HepG2 (cell line): Measurements from ENCODE around the gene TRIP4. TPM values are rescaled to one million over a fixed set of nuclear protein-coding genes. Genes with fewer than 3 reads are reported as not detected.

Source experiments
- CCDC6 ChIP-seq: sonication (generic); formaldehyde crosslinking; IDR thresholded peaks from 2 replicates; pipeline ENCODE4 v1.8.1; 2022; ENCODE audit warnings: mild to moderate bottlenecking, missing genetic modification reagents, moderate library complexity
- HDAC1 ChIP-seq: sonication (generic); formaldehyde crosslinking; IDR thresholded peaks from 2 replicates; pipeline ENCODE4 v1.5.1; 2020; ENCODE audit warnings: mild to moderate bottlenecking, missing genetic modification reagents
- KAT8 ChIP-seq: IDR thresholded peaks from 2 replicates; pipeline ENCODE4 v1.6.1; 2016; ENCODE audit warnings: missing genetic modification reagents, missing compliant biosample characterization
- NONO ChIP-seq, 2 experiments: fragments of 450-650 bp in 1 of 2; sonication (generic) in 1 of 2; formaldehyde crosslinking in 1 of 2; IDR thresholded peaks in 1 of 2; conservative IDR thresholded peaks in 1 of 2; 2 replicates each; pipeline versions ENCODE4 v1.6.1 to v1.8.0; 2017 to 2022; ENCODE audit warnings: mild to moderate bottlenecking in 1 of 2, missing genetic modification reagents in 1 of 2, moderate library complexity in 1 of 2
- POLR2A ChIP-seq, 2 experiments: IDR thresholded peaks; 2 replicates each; pipeline ENCODE4 v1.6.1; 2011; ENCODE audit warnings: low read depth in 2 of 2, low read length in 2 of 2, mild to moderate bottlenecking in 1 of 2, moderate library complexity in 1 of 2; ENCODE audit not compliant: insufficient read depth in 1 of 2
- POLR2G ChIP-seq: fragments of 200-400 bp; formaldehyde crosslinking; IDR thresholded peaks from 2 replicates; pipeline ENCODE4 v1.6.1; 2018; ENCODE audit warnings: mild to moderate bottlenecking, low read depth, low read length, moderate library complexity
- SRSF1 ChIP-seq: fragments of 200-400 bp; formaldehyde crosslinking; optimal IDR thresholded peaks from 2 replicates; pipeline ENCODE3; 2017; ENCODE audit warnings: mild to moderate bottlenecking, low read depth, low read length, moderate library complexity
- TEAD3 ChIP-seq: optimal IDR thresholded peaks from 2 replicates; pipeline ENCODE3; 2016; ENCODE audit warnings: borderline replicate concordance
- TOPORS ChIP-seq: sonication (generic); formaldehyde crosslinking; IDR thresholded peaks from 2 replicates; pipeline ENCODE4 v1.8.0; 2023; ENCODE audit warnings: mild to moderate bottlenecking, missing genetic modification reagents
- ZC3H13 ChIP-seq: sonication (generic); formaldehyde crosslinking; IDR thresholded peaks from 2 replicates; pipeline ENCODE4 v1.8.1; 2023; ENCODE audit warnings: mild to moderate bottlenecking, missing genetic modification reagents, moderate library complexity
- ZFX ChIP-seq: sonication (generic); formaldehyde crosslinking; IDR thresholded peaks from 2 replicates; pipeline ENCODE4 v1.4.0; 2020; ENCODE audit warnings: mild to moderate bottlenecking, low read depth, missing genetic modification reagents, moderate library complexity
- ZFYVE20 ChIP-seq: sonication (generic); formaldehyde crosslinking; IDR thresholded peaks from 2 replicates; pipeline ENCODE4 v1.8.0; 2023; ENCODE audit warnings: low read depth, mild to moderate bottlenecking, moderate library complexity, missing genetic modification reagents, borderline replicate concordance
- ZNF160 ChIP-seq: sonication (generic); formaldehyde crosslinking; IDR thresholded peaks from 2 replicates; pipeline ENCODE4 v1.8.0; 2022; ENCODE audit warnings: mild to moderate bottlenecking, inconsistent platforms, missing genetic modification reagents
- ZNF30 ChIP-seq: sonication (generic); formaldehyde crosslinking; IDR thresholded peaks from 2 replicates; pipeline ENCODE4 v1.5.0; 2020; ENCODE audit warnings: mild to moderate bottlenecking, missing genetic modification reagents
- ZNF547 ChIP-seq: sonication (generic); formaldehyde crosslinking; IDR thresholded peaks from 2 replicates; pipeline ENCODE4 v1.5.1; 2020; ENCODE audit warnings: mild to moderate bottlenecking, missing genetic modification reagents
- ZNF792 ChIP-seq: IDR thresholded peaks from 2 replicates; pipeline ENCODE4 v1.6.1; 2016
- polyA plus RNA-seq, 8 experiments: library from polyadenylated mRNA; depleted of rRNA in 3 of 8; stranded (reverse) in 7 of 8; unstranded in 1 of 8; fragments of >200 nt; fragmentation: Illumina TruSeq in 4 of 8; extraction: Trizol in 4 of 8; gene quantifications; 2 replicates each; pipeline versions ENCODE4 v1.2.1 to v1.2.3, GENCODE V29; 2011 to 2016; ENCODE audit warnings: low read depth in 4 of 8, missing spikeins in 1 of 8, mixed read lengths in 1 of 8; ENCODE audit not compliant: insufficient read depth in 1 of 8
- total RNA-seq, 5 experiments: library from RNA; depleted of rRNA; stranded (reverse); fragments of >200 nt; fragmentation: Illumina TruSeq; extraction: Trizol; gene quantifications; 2 replicates each; pipeline ENCODE4 v1.2.3, GENCODE V29; 2016; ENCODE audit warnings: low read depth in 1 of 5
- TF ChIP-seq, protein P1 (sequence below): sonication (generic); formaldehyde crosslinking; IDR thresholded peaks from 2 replicates; pipeline ENCODE4 v1.4.0; 2020; ENCODE audit warnings: mild to moderate bottlenecking, missing genetic modification reagents
- TF ChIP-seq, protein P2 (sequence below): sonication (generic); formaldehyde crosslinking; IDR thresholded peaks from 2 replicates; pipeline ENCODE4 v1.4.0; 2020; ENCODE audit warnings: missing genetic modification reagents, borderline replicate concordance
- TF ChIP-seq, protein P3 (sequence below), 2 experiments: IDR thresholded peaks; 2 replicates each; pipeline ENCODE4 v1.6.1; 2011 to 2012; ENCODE audit warnings: low read length in 2 of 2, borderline replicate concordance in 1 of 2, low read depth in 1 of 2, mild to moderate bottlenecking in 1 of 2, moderate library complexity in 1 of 2
- TF ChIP-seq, protein P4 (sequence below): IDR thresholded peaks from 2 replicates; pipeline ENCODE4 v1.6.1; 2016; ENCODE audit warnings: low read depth, control low read depth
- TF ChIP-seq, protein P5 (sequence below): IDR thresholded peaks from 2 replicates; pipeline ENCODE4 v1.6.1; 2016; ENCODE audit warnings: missing compliant biosample characterization, missing genetic modification reagents, borderline replicate concordance

Gene TRIP4
- total and polyA plus RNA-seq, 2 of the 13 experiments (the other 11 are each of a cell fraction or from before 2014, with no cell fraction given) = 7.1 to 11.8 TPM

GRCh38 chr15:64381000-64381751 is 6.5 kb upstream of the TRIP4 start, which contains the start of gene PCLAF (continued):
- TF ChIP-seq, protein P1, sequence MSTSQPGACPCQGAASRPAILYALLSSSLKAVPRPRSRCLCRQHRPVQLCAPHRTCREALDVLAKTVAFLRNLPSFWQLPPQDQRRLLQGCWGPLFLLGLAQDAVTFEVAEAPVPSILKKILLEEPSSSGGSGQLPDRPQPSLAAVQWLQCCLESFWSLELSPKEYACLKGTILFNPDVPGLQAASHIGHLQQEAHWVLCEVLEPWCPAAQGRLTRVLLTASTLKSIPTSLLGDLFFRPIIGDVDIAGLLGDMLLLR (CRISPR knock-in tag) = peak; percentile 81
- peak; percentile 44 for TF ChIP-seq SRSF1
- TF ChIP-seq, protein P2, sequence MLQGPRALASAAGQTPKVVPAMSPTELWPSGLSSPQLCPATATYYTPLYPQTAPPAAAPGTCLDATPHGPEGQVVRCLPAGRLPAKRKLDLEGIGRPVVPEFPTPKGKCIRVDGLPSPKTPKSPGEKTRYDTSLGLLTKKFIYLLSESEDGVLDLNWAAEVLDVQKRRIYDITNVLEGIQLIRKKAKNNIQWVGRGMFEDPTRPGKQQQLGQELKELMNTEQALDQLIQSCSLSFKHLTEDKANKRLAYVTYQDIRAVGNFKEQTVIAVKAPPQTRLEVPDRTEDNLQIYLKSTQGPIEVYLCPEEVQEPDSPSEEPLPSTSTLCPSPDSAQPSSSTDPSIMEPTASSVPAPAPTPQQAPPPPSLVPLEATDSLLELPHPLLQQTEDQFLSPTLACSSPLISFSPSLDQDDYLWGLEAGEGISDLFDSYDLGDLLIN (CRISPR knock-in tag) = peak; percentile 47; the same call in 1 of the 2 replicates
- TF ChIP-seq ZNF30 (CRISPR knock-in tag) = 0 out of 2 replicates have a peak, but pooled peaks have one; percentile 49
- TF ChIP-seq, protein P3, sequence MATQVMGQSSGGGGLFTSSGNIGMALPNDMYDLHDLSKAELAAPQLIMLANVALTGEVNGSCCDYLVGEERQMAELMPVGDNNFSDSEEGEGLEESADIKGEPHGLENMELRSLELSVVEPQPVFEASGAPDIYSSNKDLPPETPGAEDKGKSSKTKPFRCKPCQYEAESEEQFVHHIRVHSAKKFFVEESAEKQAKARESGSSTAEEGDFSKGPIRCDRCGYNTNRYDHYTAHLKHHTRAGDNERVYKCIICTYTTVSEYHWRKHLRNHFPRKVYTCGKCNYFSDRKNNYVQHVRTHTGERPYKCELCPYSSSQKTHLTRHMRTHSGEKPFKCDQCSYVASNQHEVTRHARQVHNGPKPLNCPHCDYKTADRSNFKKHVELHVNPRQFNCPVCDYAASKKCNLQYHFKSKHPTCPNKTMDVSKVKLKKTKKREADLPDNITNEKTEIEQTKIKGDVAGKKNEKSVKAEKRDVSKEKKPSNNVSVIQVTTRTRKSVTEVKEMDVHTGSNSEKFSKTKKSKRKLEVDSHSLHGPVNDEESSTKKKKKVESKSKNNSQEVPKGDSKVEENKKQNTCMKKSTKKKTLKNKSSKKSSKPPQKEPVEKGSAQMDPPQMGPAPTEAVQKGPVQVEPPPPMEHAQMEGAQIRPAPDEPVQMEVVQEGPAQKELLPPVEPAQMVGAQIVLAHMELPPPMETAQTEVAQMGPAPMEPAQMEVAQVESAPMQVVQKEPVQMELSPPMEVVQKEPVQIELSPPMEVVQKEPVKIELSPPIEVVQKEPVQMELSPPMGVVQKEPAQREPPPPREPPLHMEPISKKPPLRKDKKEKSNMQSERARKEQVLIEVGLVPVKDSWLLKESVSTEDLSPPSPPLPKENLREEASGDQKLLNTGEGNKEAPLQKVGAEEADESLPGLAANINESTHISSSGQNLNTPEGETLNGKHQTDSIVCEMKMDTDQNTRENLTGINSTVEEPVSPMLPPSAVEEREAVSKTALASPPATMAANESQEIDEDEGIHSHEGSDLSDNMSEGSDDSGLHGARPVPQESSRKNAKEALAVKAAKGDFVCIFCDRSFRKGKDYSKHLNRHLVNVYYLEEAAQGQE (IDR thresholded peaks at IDR 0.05; ENCODE audit: borderline replicate concordance in 1 of 2, low read depth in 1 of 2, low read length in 2 of 2) = no peak
- 0 out of 2 replicates have a peak, but pooled peaks have one; percentile 70 for TF ChIP-seq TOPORS (CRISPR knock-in tag)
- no peak for TF ChIP-seq NONO (IDR thresholded peaks at IDR 0.05)
- TF ChIP-seq NONO (CRISPR knock-in tag; conservative IDR thresholded peaks at IDR 0.05) = 0 out of 2 replicates have a peak, but pooled peaks have one; percentile 37
- 0 out of 2 replicates have a peak, but pooled peaks have one; percentile 47 for TF ChIP-seq ZNF792 (CRISPR knock-in tag)
- TF ChIP-seq ZC3H13 = no peak
- TF ChIP-seq KAT8 = peak; percentile 62
- peak; percentile 88 to 95 for TF ChIP-seq POLR2A (IDR thresholded peaks at IDR 0.05; ENCODE audit: insufficient read depth in 1 of 2, low read depth in 2 of 2, low read length in 2 of 2)
- TF ChIP-seq HDAC1 = peak; percentile 69
- TF ChIP-seq, protein P4, sequence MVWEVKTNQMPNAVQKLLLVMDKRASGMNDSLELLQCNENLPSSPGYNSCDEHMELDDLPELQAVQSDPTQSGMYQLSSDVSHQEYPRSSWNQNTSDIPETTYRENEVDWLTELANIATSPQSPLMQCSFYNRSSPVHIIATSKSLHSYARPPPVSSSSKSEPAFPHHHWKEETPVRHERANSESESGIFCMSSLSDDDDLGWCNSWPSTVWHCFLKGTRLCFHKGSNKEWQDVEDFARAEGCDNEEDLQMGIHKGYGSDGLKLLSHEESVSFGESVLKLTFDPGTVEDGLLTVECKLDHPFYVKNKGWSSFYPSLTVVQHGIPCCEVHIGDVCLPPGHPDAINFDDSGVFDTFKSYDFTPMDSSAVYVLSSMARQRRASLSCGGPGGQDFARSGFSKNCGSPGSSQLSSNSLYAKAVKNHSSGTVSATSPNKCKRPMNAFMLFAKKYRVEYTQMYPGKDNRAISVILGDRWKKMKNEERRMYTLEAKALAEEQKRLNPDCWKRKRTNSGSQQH = peak; percentile 82
- TF ChIP-seq CCDC6 (CRISPR knock-in tag) = 0 out of 2 replicates have a peak, but pooled peaks have one; percentile 50
- peak; percentile 27 for TF ChIP-seq TEAD3 (CRISPR knock-in tag)
- TF ChIP-seq ZFYVE20 (CRISPR knock-in tag) = no peak
- peak; percentile 81 for TF ChIP-seq ZFX (CRISPR knock-in tag)
- peak; percentile 86 for TF ChIP-seq POLR2G
- 0 out of 2 replicates have a peak, but pooled peaks have one; percentile 51 for TF ChIP-seq ZNF160 (CRISPR knock-in tag)
- TF ChIP-seq, protein P5, sequence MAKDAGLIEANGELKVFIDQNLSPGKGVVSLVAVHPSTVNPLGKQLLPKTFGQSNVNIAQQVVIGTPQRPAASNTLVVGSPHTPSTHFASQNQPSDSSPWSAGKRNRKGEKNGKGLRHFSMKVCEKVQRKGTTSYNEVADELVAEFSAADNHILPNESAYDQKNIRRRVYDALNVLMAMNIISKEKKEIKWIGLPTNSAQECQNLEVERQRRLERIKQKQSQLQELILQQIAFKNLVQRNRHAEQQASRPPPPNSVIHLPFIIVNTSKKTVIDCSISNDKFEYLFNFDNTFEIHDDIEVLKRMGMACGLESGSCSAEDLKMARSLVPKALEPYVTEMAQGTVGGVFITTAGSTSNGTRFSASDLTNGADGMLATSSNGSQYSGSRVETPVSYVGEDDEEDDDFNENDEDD (CRISPR knock-in tag) = peak; percentile 98
- 0 out of 2 replicates have a peak, but pooled peaks have one; percentile 74 for TF ChIP-seq ZNF547 (CRISPR knock-in tag)
